Suprapubic skin (tissue), 4 donors: ENCODE measurements around the gene NINL. TPM values are rescaled to one million over a fixed set of nuclear protein-coding genes. Genes with fewer than 3 reads are reported as not detected.

Experiments used
- DNase-seq, 2 donors: peaks; one replicate each; pipeline ENCODE4 v3.0.0-alpha.2; 2019; ENCODE audit warnings: low spot score in 2 of 2
- H3K27ac ChIP-seq: fragments of 200-600 bp; sonication (generic); one replicate; pipeline ENCODE4 v1.5.1; 2019
- H3K27me3 ChIP-seq: fragments of 200-600 bp; sonication (generic); one replicate; pipeline ENCODE4 v1.5.1; 2019
- H3K36me3 ChIP-seq: fragments of 200-600 bp; sonication (generic); one replicate; pipeline ENCODE4 v1.5.1; 2019
- H3K4me1 ChIP-seq: fragments of 200-600 bp; sonication (generic); one replicate; pipeline ENCODE4 v1.5.1; 2019
- H3K4me3 ChIP-seq: fragments of 200-600 bp; sonication (generic); one replicate; pipeline ENCODE4 v1.5.1; 2019; ENCODE audit warnings: mild to moderate bottlenecking
- H3K9me3 ChIP-seq: fragments of 200-600 bp; sonication (generic); one replicate; pipeline ENCODE4 v1.5.1; 2019
- CTCF ChIP-seq, 2 donors: fragments of 200-600 bp in 1 of 2; fragments of 450-650 bp in 1 of 2; sonication (generic) in 1 of 2; IDR thresholded peaks; one replicate each; pipeline ENCODE4 v1.5.1; 2016 to 2019; ENCODE audit warnings: antibody characterized with exemption in 2 of 2, mild to moderate bottlenecking in 1 of 2, moderate library complexity in 1 of 2
- EP300 ChIP-seq: sonication (generic); formaldehyde crosslinking; IDR thresholded peaks from one replicate; pipeline ENCODE4 v1.6.1; 2017; ENCODE audit warnings: antibody characterized with exemption
- POLR2A ChIP-seq, 2 donors: fragments of 450-650 bp; IDR thresholded peaks; one replicate each; pipeline ENCODE4 v1.6.1; 2017; ENCODE audit warnings: antibody characterized with exemption in 2 of 2, mild to moderate bottlenecking in 2 of 2, moderate library complexity in 2 of 2
- POLR2AphosphoS5 ChIP-seq, 3 donors: sonication (generic); formaldehyde crosslinking; IDR thresholded peaks; one replicate each; pipeline ENCODE4 v1.6.1; 2017; ENCODE audit warnings: antibody characterized with exemption in 3 of 3
- WGBS: methylation state at CpG from one replicate; pipeline ENCODE4 v1.1.5; 2018; 5-methylcytosine and 5-hydroxymethylcytosine counted together
- total RNA-seq, 4 donors: library from RNA; depleted of rRNA; stranded (reverse); fragments of >200 nt; gene quantifications; one replicate each; pipeline ENCODE4 v1.1.0, GENCODE V29; 2016

Gene NINL
- total RNA-seq, 4 donors from 2014 or later: 2.0 to 6.9 (median 2.6) TPM

- Histone ChIP-seq H3K4me1 (peaks cover 15% of the 10 kb centered on the region), H3K36me3 (no peaks in the 10 kb centered on the region), H3K9me3 (no peaks in the 10 kb centered on the region), H3K4me3 (no peak overlapping the region), H3K27me3 (no peaks in the 10 kb centered on the region), H3K27ac (no peak overlapping the region)
- no peak for DNase-seq
- TF ChIP-seq POLR2AphosphoS5 (IDR thresholded peaks at IDR 0.05) (no peak), EP300 (no peak), POLR2A (IDR thresholded peaks at IDR 0.05) (no peak), CTCF (IDR thresholded peaks at IDR 0.05) (no peak)
- 92% methylated on average over 5 of the region's 5 CpGs for WGBS
Observed at GRCh38 chr20:25408890-25409289, 176.4 kb downstream of the NINL start.

- WGBS: 1% methylated on average over 4 of the region's 4 CpGs
Observed at GRCh38 chr20:25408170-25408547, 177.2 kb downstream of the NINL start.

GRCh38 chr20:25407311-25408169 lies 177.8 kb downstream of the NINL start, which contains the start of gene GINS1:
GINS1 (plus strand) TSS chr20:25407673; CDS start chr20:25407821, 148 bp downstream.
- peak; percentile 83 for DNase-seq
- whole genome bisulfite sequencing: 2% methylated on average over 32 of the region's 56 CpGs
- peak within 1 kb of the TSS; percentile 72 for H3K27ac ChIP-seq
- TF ChIP-seq POLR2AphosphoS5 (IDR thresholded peaks at IDR 0.05): peak in 1 of 3 donors; percentile 88
- TF ChIP-seq POLR2A (IDR thresholded peaks at IDR 0.05): no peak
- peaks cover 15% of the 10 kb centered on the region for H3K4me1 ChIP-seq
- H3K4me3 ChIP-seq: peak within 1 kb of the TSS; percentile 75
- no peaks in the 10 kb centered on the region for H3K27me3 ChIP-seq
- no peaks in the 10 kb centered on the region for H3K9me3 ChIP-seq
- no peaks in the 10 kb centered on the region for H3K36me3 ChIP-seq

More at GRCh38 chr20:25408170-25408547, 177.2 kb downstream of the NINL start:
- H3K9me3 ChIP-seq: no peaks in the 10 kb centered on the region
- no peaks in the 10 kb centered on the region for H3K27me3 ChIP-seq
- TF ChIP-seq POLR2AphosphoS5 (IDR thresholded peaks at IDR 0.05): no peak
- TF ChIP-seq EP300: no peak
- TF ChIP-seq CTCF (IDR thresholded peaks at IDR 0.05): no peak
- no peak for TF ChIP-seq POLR2A (IDR thresholded peaks at IDR 0.05)
- no peak overlapping the region for H3K27ac ChIP-seq
- H3K4me3 ChIP-seq: peak overlapping the region; percentile 75
- peaks cover 15% of the 10 kb centered on the region for H3K4me1 ChIP-seq
- no peak for DNase-seq
- no peaks in the 10 kb centered on the region for H3K36me3 ChIP-seq

Other genes starting within 250 kb of the NINL start
- 10 to 100 TPM; 41.6 to 75.8 (median 52.3) TPM for gene ABHD12, start 194.7 kb downstream of the NINL start, total RNA-seq
- 1 to 10 TPM; 2.4 to 3.6 (median 2.6) TPM for gene GINS1, start 177.9 kb downstream of the NINL start, total RNA-seq
- 1 to 10 TPM; 2.8 to 4.4 (median 3.5) TPM for gene NANP, start 38.5 kb upstream of the NINL start, total RNA-seq
- gene ZNF337, start 111.3 kb upstream of the NINL start, total RNA-seq: 10 to 100 TPM in 2 of 4 donors, 1 to 10 TPM in 2; 7.5 to 17.1 (median 11.1) TPM